DOHH2 (cell line): ENCODE measurements around the gene GIMAP4.

Source experiments
- H3F3A ChIP-seq: fragments of 200-600 bp; sonication (generic), shearing (Covaris generic); 2 replicates; pipeline ENCODE4 v1.6.0; 2016; ENCODE audit warnings: antibody characterized with exemption, mild to moderate bottlenecking; ENCODE audit not compliant: control insufficient read depth, insufficient read depth
- H3K27ac ChIP-seq: fragments of 200-600 bp; sonication (generic); 2 replicates; pipeline ENCODE4 v1.5.1; 2014; ENCODE audit warnings: low read depth, mild to moderate bottlenecking, low read length, moderate library complexity
- H3K27me3 ChIP-seq: fragments of 200-600 bp; sonication (generic); 2 replicates; pipeline ENCODE4 v1.6.1; 2014; ENCODE audit warnings: mild to moderate bottlenecking, low read length, mixed read lengths; ENCODE audit not compliant: control insufficient read depth
- H3K36me3 ChIP-seq: fragments of 200-600 bp; sonication (generic); 2 replicates; pipeline ENCODE4 v1.6.1; 2014; ENCODE audit warnings: mild to moderate bottlenecking, low read length, moderate library complexity, mixed read lengths; ENCODE audit not compliant: control insufficient read depth
- H3K4me1 ChIP-seq: fragments of 200-600 bp; sonication (generic); 2 replicates; pipeline ENCODE4 v1.6.1; 2014; ENCODE audit warnings: mild to moderate bottlenecking, low read length, mixed read lengths; ENCODE audit not compliant: control insufficient read depth
- H3K4me2 ChIP-seq: fragments of 200-600 bp; sonication (generic); 2 replicates; pipeline ENCODE4 v1.6.0; 2014; ENCODE audit warnings: mild to moderate bottlenecking, low read length, moderate library complexity
- H3K4me3 ChIP-seq: fragments of 200-600 bp; sonication (generic); 2 replicates; pipeline ENCODE4 v1.5.1; 2014; ENCODE audit warnings: mild to moderate bottlenecking, low read length, mixed read lengths
- H3K79me2 ChIP-seq: fragments of 200-600 bp; sonication (generic); 2 replicates; pipeline ENCODE4 v1.6.1; 2014; ENCODE audit warnings: mild to moderate bottlenecking, low read length, mixed read lengths; ENCODE audit not compliant: control insufficient read depth
- H3K9me2 ChIP-seq: fragments of 200-600 bp; sonication (generic); replicated peaks from 2 replicates; pipeline ENCODE4 v1.6.1; 2014; ENCODE audit warnings: mild to moderate bottlenecking, low read length, mixed read lengths; ENCODE audit not compliant: control insufficient read depth
- H3K9me3 ChIP-seq: fragments of 200-600 bp; sonication (generic); 2 replicates; pipeline ENCODE4 v1.6.1; 2014; ENCODE audit warnings: antibody characterized with exemption, low read length, mixed read lengths; ENCODE audit not compliant: control insufficient read depth, insufficient read depth
- H4K20me1 ChIP-seq: fragments of 200-600 bp; sonication (generic); 2 replicates; pipeline ENCODE4 v1.6.0; 2014; ENCODE audit warnings: low read depth, mild to moderate bottlenecking, antibody characterized with exemption, low read length, moderate library complexity; ENCODE audit not compliant: control insufficient read depth, insufficient read depth
- CTCF ChIP-seq: fragments of 200-600 bp; sonication (generic); IDR thresholded peaks from one replicate; pipeline ENCODE4 v1.5.1; 2014; ENCODE audit warnings: antibody characterized with exemption, mild to moderate bottlenecking, low read depth, low read length; ENCODE audit not compliant: poor library complexity, severe bottlenecking
- EZH2phosphoT487 ChIP-seq: fragments of 200-600 bp; sonication (generic); IDR thresholded peaks from 2 replicates; pipeline ENCODE4 v1.6.1; 2017; ENCODE audit warnings: borderline replicate concordance, mild to moderate bottlenecking, antibody characterized with exemption, low read length, moderate library complexity, mixed read lengths

GIMAP4 gene

DNA sequence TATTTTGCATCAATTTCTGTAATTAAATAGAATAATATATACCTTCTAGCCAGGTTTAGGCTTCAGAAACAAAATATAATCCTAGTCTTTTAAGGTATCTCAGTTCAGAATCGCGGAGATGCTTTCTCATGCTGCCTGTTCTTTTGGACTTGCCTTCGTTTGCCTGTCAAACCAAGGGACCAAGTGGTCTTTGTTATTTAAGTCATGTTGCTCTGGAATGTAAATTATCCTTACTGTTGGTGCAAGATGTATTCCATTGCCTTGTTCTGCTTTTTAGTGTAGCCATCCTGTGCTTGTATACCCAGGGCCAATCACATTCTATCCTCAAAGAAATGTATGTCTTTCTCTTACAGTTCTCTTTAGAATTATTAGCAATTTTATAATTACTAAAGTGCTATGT, 1.1 kb upstream of the GIMAP4 start:
- no peaks in the 10 kb centered on the region for H3K27me3 ChIP-seq
- H3K4me3 ChIP-seq: no peak overlapping the region
- no peaks in the 10 kb centered on the region for H3K9me2 ChIP-seq
- H3K9me3 ChIP-seq: no peaks in the 10 kb centered on the region
- H3K4me2 ChIP-seq: no peak overlapping the region
- H3K79me2 ChIP-seq: no peaks in the 10 kb centered on the region
- no peak for TF ChIP-seq CTCF
- TF ChIP-seq EZH2phosphoT487: no peak
- H3K4me1 ChIP-seq: no peaks in the 10 kb centered on the region
- no peaks in the 10 kb centered on the region for H3F3A ChIP-seq
- H3K36me3 ChIP-seq: no peaks in the 10 kb centered on the region
- H4K20me1 ChIP-seq: no peaks in the 10 kb centered on the region
- H3K27ac ChIP-seq: no peak overlapping the region

- H3F3A ChIP-seq: no peaks in the 10 kb centered on the region
- H3K4me1 ChIP-seq: no peaks in the 10 kb centered on the region
- no peak overlapping the region for H3K27ac ChIP-seq
- no peaks in the 10 kb centered on the region for H3K9me3 ChIP-seq
- H3K9me2 ChIP-seq: no peaks in the 10 kb centered on the region
- no peaks in the 10 kb centered on the region for H3K36me3 ChIP-seq
- no peak overlapping the region for H3K4me2 ChIP-seq
- TF ChIP-seq EZH2phosphoT487: no peak
- TF ChIP-seq CTCF: no peak
- H4K20me1 ChIP-seq: no peaks in the 10 kb centered on the region
- no peak overlapping the region for H3K4me3 ChIP-seq
- H3K79me2 ChIP-seq: no peaks in the 10 kb centered on the region
- H3K27me3 ChIP-seq: no peaks in the 10 kb centered on the region
These were observed 618 bp upstream of the GIMAP4 start for GRCh38 chr7:150566572-150566971.

DNA sequence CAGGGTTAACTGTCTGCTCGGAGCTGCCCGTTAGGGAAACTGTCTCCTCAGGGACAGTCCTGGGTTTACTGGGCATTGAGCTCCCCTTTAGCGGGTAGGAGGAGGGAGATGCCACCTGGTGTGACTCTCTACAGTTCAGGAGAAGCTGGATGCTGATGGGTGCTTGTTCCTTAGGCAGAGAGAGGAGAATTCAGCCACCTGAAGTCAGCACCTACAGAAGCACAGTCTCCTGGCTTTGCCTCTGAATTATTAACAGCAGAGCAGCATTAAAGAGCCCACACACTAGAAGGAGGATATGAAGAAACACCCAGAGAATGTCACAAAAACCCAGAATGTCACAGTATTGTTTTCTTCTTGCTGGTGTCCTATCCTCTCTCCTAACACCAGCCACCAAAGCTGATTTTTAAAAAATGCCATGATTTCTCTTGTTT, 696 bp downstream of the GIMAP4 start:
- Histone ChIP-seq H3K36me3 (no peaks in the 10 kb centered on the region), H3K9me3 (no peaks in the 10 kb centered on the region), H3K27ac (no peak overlapping the region), H3K4me1 (no peaks in the 10 kb centered on the region), H3K79me2 (no peaks in the 10 kb centered on the region), H3K27me3 (no peaks in the 10 kb centered on the region), H3K4me3 (no peak overlapping the region), H3K9me2 (no peaks in the 10 kb centered on the region), H3K4me2 (no peak overlapping the region), H4K20me1 (no peaks in the 10 kb centered on the region), H3F3A (no peaks in the 10 kb centered on the region)
- TF ChIP-seq CTCF: no peak
- no peak for TF ChIP-seq EZH2phosphoT487

- H3K4me2 ChIP-seq: no peak overlapping the region
- H3K27ac ChIP-seq: no peak overlapping the region
- no peaks in the 10 kb centered on the region for H3F3A ChIP-seq
- no peak overlapping the region for H3K4me3 ChIP-seq
- TF ChIP-seq CTCF: no peak
- TF ChIP-seq EZH2phosphoT487: no peak
- no peaks in the 10 kb centered on the region for H3K27me3 ChIP-seq
- H3K4me1 ChIP-seq: no peaks in the 10 kb centered on the region
- no peaks in the 10 kb centered on the region for H3K9me3 ChIP-seq
- no peaks in the 10 kb centered on the region for H3K36me3 ChIP-seq
- no peaks in the 10 kb centered on the region for H3K9me2 ChIP-seq
- no peaks in the 10 kb centered on the region for H4K20me1 ChIP-seq
- no peaks in the 10 kb centered on the region for H3K79me2 ChIP-seq
These were observed 1.5 kb downstream of the GIMAP4 start for GRCh38 chr7:150568714-150569113.
